Measurements from ENCODE around the gene CFAP65. TPM values are rescaled to one million over a fixed set of nuclear protein-coding genes. Genes with fewer than 3 reads are reported as not detected.
A peak's percentile ranks its signal among the peaks of the same experiment; 100 is the strongest.

Gene CFAP65
- total RNA-seq, 1 donor from 2014 or later, result 7.6 TPM

- no peaks in the 10 kb centered on the region for H3K9me3 ChIP-seq
- H3K27me3 ChIP-seq (ENCODE audit: low read depth), result peaks cover 93% of the 10 kb centered on the region
- H3K36me3 ChIP-seq, result no peaks in the 10 kb centered on the region
- intact Hi-C loops (cut with DNase I), result no loop called here
- peaks cover 47% of the 10 kb centered on the region for H3K4me1 ChIP-seq
- H3K4me3 ChIP-seq, result peak overlapping the region; percentile 46
- DNase-seq (no peak), ATAC-seq (no peak)
- H3K27ac ChIP-seq, result no peak overlapping the region
- no peak for TF ChIP-seq CTCF (IDR thresholded peaks at IDR 0.05)
Measured at GRCh38 chr2:218981390-218981880, 59.9 kb downstream of the CFAP65 start.

DNA sequence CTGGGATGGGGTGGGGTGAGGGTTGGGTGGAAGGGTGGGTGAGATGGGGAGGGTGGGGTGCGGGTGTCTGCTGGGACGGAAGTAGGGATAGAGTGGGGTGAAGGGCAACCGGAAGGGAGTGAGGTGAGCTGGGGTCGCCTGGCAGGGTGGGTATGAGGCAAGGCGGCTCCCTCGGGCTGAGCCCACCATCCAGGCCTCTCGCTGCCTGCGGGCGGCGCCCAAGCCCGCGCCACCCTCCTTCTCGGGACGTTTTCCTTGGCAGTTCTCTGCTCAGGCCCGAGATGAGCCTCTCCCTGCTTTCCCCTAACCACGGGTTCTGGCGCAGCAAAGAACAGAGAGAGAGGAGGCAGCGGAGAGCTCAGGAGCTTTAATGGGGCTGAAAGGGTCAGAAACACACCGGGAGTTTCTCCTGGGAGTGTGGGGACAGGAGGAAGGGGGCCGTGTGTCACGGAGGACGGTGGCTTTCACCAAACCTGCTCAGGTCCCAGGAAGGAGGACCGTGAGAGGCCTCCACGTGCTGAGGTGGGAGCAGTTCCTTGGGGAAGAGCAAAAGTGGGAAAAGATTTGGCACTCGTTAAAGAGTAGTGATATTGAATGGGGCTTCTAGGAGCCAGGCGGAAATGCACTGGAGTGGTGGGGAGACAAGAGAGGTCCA lies 60.5 kb downstream of the CFAP65 start:
- intact Hi-C loops (cut with DNase I), result no loop called here
- Histone ChIP-seq H3K27me3 (ENCODE audit: low read depth) (peaks cover 92% of the 10 kb centered on the region), H3K4me3 (no peak overlapping the region), H3K4me1 (peaks cover 47% of the 10 kb centered on the region), H3K9me3 (no peaks in the 10 kb centered on the region), H3K27ac (no peak overlapping the region), H3K36me3 (no peaks in the 10 kb centered on the region)
- no peak for TF ChIP-seq CTCF (IDR thresholded peaks at IDR 0.05)
- DNase-seq (no peak), ATAC-seq (peak in 1 of 2 donors; percentile 11)

DNA sequence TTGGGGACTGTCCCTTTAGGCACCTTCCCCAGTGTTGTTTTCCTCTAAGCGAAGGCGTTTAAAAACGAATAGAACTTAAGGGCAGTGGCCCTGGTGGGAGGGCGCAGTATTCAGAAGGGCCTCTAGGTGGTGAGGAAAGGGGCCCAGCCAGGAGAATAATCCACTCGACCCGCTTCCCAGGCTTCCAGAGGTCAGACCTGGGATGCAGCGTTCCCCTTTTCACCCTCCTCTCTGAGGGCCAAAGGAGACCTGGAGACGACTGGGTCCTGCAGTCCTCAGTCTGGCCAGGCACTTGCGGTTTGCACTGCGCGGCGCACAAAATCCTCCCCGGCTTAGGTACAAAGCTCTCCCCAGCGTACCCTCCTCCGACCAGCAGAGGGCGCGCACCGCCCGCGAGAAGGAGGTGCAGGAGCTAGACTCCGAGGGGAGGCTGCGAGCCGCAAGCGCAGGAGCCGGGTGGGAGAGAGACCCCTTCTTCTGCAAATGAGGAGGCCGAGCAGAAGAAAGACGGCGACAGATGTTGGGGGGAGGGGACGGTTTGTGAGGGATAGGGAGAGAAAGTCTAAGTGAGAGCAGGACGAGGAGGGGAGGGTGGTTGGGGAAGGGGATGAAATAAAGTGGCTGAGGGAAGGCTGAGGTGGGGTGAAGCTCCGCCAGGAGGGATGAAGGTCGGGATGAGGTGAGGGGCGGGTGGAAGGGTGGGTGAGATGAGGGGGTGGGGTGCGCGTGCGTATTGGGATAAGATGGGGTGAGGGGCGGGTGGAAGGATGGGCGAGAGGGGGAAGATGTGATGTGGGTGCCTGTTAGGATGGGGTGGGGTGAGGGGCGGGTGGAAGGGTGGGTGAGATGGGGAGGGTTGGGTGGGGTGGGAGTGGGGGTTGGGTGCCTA lies 61.2 kb downstream of the CFAP65 start:
- Histone ChIP-seq H3K9me3 (no peaks in the 10 kb centered on the region), H3K27ac (no peak overlapping the region), H3K4me3 (peak overlapping the region; percentile 18), H3K36me3 (no peaks in the 10 kb centered on the region), H3K4me1 (peaks cover 44% of the 10 kb centered on the region), H3K27me3 (ENCODE audit: low read depth) (peaks cover 88% of the 10 kb centered on the region)
- ATAC-seq (peak; percentile 89 to 92), DNase-seq (peak; percentile 86)
- TF ChIP-seq CTCF (IDR thresholded peaks at IDR 0.05), result peak; percentile 91
- intact Hi-C loops (cut with DNase I), result no loop called here

GRCh38 chr2:218975060-218975777 lies 66.1 kb downstream of the CFAP65 start:
- DNase-seq, result no peak
- H3K36me3 ChIP-seq, result no peaks in the 10 kb centered on the region
- H3K9me3 ChIP-seq, result no peaks in the 10 kb centered on the region
- no peak overlapping the region for H3K4me3 ChIP-seq
- peaks cover 8% of the 10 kb centered on the region for H3K4me1 ChIP-seq
- ATAC-seq, result no peak
- no peak overlapping the region for H3K27ac ChIP-seq
- intact Hi-C loops (cut with DNase I), result no loop called here
- no peak for TF ChIP-seq CTCF (IDR thresholded peaks at IDR 0.05)
- peaks cover 61% of the 10 kb centered on the region for H3K27me3 ChIP-seq (ENCODE audit: low read depth)

GRCh38 chr2:218970894-218971293 lies 70.4 kb downstream of the CFAP65 start:
- no peaks in the 10 kb centered on the region for H3K4me1 ChIP-seq
- H3K9me3 ChIP-seq, result no peaks in the 10 kb centered on the region
- no peak overlapping the region for H3K4me3 ChIP-seq
- H3K27ac ChIP-seq, result no peak overlapping the region
- intact Hi-C loops (cut with DNase I), result no loop called here
- TF ChIP-seq CTCF (IDR thresholded peaks at IDR 0.05), result no peak
- ATAC-seq (no peak), DNase-seq (no peak)
- peaks cover 28% of the 10 kb centered on the region for H3K27me3 ChIP-seq (ENCODE audit: low read depth)
- no peaks in the 10 kb centered on the region for H3K36me3 ChIP-seq

All from lower lobe of right lung (tissue), 2 donors.